NT2/D1 (cell line): ENCODE measurements around the gene MLLT3.

Source experiments
- DNase-seq: peaks from one replicate; pipeline ENCODE4 v3.0.0-alpha.2; 2011; ENCODE audit warnings: low read depth, low spot score
- H3K27me3 ChIP-seq: 2 replicates; pipeline ENCODE4 v1.6.0; 2011; ENCODE audit warnings: mild to moderate bottlenecking; ENCODE audit not compliant: insufficient read length, insufficient read depth
- H3K36me3 ChIP-seq: 2 replicates; pipeline ENCODE4 v1.6.1; 2011; ENCODE audit warnings: mild to moderate bottlenecking, low read length, mixed read lengths; ENCODE audit not compliant: insufficient read depth, insufficient read length
- H3K4me1 ChIP-seq: 2 replicates; pipeline ENCODE4 v1.5.1; 2011; ENCODE audit not compliant: insufficient read depth, insufficient read length
- H3K4me3 ChIP-seq: 2 replicates; pipeline ENCODE4 v1.5.1; 2011; ENCODE audit warnings: low read depth; ENCODE audit not compliant: insufficient read length
- H3K9ac ChIP-seq: 2 replicates; pipeline ENCODE4 v1.6.0; 2011; ENCODE audit warnings: low read depth; ENCODE audit not compliant: insufficient read length
- H3K9me3 ChIP-seq: 2 replicates; pipeline ENCODE4 v1.5.1; 2011; ENCODE audit warnings: mild to moderate bottlenecking, low read length; ENCODE audit not compliant: insufficient read depth
- SUZ12 ChIP-seq: IDR thresholded peaks from 2 replicates; pipeline ENCODE4 v1.6.1; 2011; ENCODE audit not compliant: insufficient read length, insufficient read depth; ENCODE audit errors: extremely low read depth
- YY1 ChIP-seq: IDR thresholded peaks from 2 replicates; pipeline ENCODE4 v1.6.1; 2011; ENCODE audit not compliant: insufficient read length, insufficient read depth
- ZNF274 ChIP-seq: IDR thresholded peaks from 2 replicates; pipeline ENCODE4 v1.6.1; 2011; ENCODE audit warnings: mild to moderate bottlenecking, low read depth, low read length

The MLLT3 gene

DNA sequence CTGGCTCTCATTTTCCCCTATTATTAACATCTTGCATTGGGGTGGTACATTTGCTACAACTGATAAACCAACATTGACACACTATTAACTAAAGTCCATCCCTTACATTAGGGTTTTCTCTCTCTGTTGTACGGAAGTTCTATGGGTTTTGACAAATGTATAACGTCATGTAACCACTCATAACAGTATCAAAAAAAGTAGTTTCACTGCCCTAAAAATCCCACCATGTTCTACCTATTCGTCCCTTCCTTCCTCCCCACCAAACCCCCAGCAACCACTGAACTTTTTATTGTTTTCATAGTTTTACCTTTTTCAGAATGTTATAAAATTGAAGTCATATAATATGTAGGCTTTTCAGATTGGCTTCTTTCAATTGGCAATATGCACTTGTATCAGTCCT lies 40.1 kb downstream of the MLLT3 start:
- no peaks in the 10 kb centered on the region for H3K4me1 ChIP-seq
- no peaks in the 10 kb centered on the region for H3K36me3 ChIP-seq
- peaks cover 17% of the 10 kb centered on the region for H3K27me3 ChIP-seq
- no peak overlapping the region for H3K4me3 ChIP-seq
- no peak overlapping the region for H3K9ac ChIP-seq
- TF ChIP-seq ZNF274 (no peak), YY1 (no peak), SUZ12 (no peak)
- no peak for DNase-seq
- no peaks in the 10 kb centered on the region for H3K9me3 ChIP-seq

DNA sequence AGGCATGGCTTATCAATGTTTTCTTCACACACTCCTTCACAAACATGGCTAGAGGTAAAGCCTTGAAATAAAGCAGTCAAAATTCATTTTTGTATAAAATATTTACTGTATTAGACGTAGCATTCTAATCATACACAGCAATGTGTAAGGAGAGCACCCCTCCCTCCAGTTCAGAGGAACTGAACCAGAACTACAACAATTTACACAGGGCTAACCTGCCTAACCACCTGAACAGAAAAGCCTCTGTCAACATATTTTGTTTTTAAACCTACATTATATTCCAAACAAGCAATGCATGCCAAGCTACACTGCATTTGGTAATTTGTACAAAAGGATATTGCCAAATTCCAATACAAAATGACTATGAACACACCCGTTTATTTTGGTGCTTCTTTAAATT lies 41.6 kb downstream of the MLLT3 start:
- H3K9ac ChIP-seq, result no peak overlapping the region
- H3K4me1 ChIP-seq, result no peaks in the 10 kb centered on the region
- peaks cover 17% of the 10 kb centered on the region for H3K27me3 ChIP-seq
- H3K4me3 ChIP-seq, result no peak overlapping the region
- no peaks in the 10 kb centered on the region for H3K36me3 ChIP-seq
- no peak for DNase-seq
- TF ChIP-seq ZNF274, result no peak
- TF ChIP-seq YY1, result no peak
- no peak for TF ChIP-seq SUZ12
- no peaks in the 10 kb centered on the region for H3K9me3 ChIP-seq

DNA sequence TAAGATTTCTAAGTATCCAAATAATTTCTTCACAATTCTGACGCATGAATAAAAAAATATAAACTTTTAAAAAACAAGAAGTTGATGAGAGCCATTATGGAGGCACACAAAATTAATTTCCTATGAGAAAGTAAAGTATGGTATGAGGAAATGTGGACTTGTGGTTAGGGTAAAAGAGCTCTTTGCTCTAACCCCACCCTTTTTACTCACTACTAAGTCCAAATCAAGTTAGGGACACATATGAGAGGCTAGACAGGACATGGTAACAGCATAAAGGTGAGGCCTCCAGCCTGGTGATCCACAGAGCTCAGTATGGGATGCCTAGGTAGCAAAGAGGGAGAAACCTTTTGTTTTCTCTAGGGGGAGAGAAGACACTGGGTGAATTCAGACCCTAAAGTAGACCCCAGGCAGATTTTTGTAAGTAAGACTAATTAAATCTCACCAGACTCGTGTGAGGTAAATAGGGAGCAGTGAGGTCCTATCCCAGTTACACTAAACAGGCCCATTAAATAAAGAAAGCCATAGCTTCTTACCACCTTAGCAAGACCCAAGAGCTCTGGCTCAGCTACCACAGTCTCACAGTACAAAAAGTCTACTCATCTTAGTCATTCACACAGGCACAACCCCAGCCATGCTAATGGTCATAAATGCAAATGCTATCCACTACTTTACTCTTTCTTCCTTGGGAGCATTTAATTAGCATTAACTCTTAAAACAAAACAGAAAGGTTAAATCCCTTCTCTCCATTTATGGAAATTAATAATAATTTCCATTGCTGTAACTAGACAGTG lies 42.6 kb downstream of the MLLT3 start:
- no peak for TF ChIP-seq SUZ12
- no peak for TF ChIP-seq YY1
- no peak for TF ChIP-seq ZNF274
- no peak for DNase-seq
- Histone ChIP-seq H3K4me1 (no peaks in the 10 kb centered on the region), H3K4me3 (no peak overlapping the region), H3K9ac (no peak overlapping the region), H3K36me3 (no peaks in the 10 kb centered on the region), H3K9me3 (no peaks in the 10 kb centered on the region), H3K27me3 (peaks cover 7% of the 10 kb centered on the region)

GRCh38 chr9:20573023-20573422 lies 49.3 kb downstream of the MLLT3 start:
- Histone ChIP-seq H3K4me3 (no peak overlapping the region), H3K4me1 (no peaks in the 10 kb centered on the region), H3K9me3 (no peaks in the 10 kb centered on the region), H3K36me3 (no peaks in the 10 kb centered on the region), H3K27me3 (no peaks in the 10 kb centered on the region), H3K9ac (no peak overlapping the region)
- DNase-seq, result no peak
- TF ChIP-seq YY1 (no peak), ZNF274 (no peak), SUZ12 (no peak)

- no peak for DNase-seq
- TF ChIP-seq ZNF274 (no peak), YY1 (no peak), SUZ12 (no peak)
- Histone ChIP-seq H3K9me3 (no peaks in the 10 kb centered on the region), H3K4me3 (no peak overlapping the region), H3K4me1 (no peaks in the 10 kb centered on the region), H3K9ac (no peak overlapping the region), H3K27me3 (no peaks in the 10 kb centered on the region), H3K36me3 (no peaks in the 10 kb centered on the region)
Observed at GRCh38 chr9:20570756-20571155, 51.5 kb downstream of the MLLT3 start.

DNA sequence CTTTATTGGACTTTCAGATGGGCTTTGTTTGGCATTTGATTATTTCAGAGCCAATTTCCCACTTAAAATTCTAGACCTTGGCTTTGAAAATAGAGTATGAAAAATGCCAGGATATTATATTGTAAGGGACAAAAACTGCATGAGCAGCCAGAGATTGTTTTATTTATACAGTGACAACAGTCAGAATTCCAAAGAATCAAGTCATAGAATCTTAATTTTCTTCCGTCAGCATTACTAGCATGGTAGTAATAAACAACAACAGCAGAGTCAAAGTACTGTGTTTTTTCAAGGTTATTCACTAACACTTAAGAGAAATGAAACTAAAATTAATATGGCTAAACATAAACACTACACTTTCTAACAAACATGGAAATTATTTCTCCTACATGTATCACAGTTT lies 52.2 kb downstream of the MLLT3 start:
- Histone ChIP-seq H3K9me3 (no peaks in the 10 kb centered on the region), H3K4me1 (no peaks in the 10 kb centered on the region), H3K9ac (no peak overlapping the region), H3K27me3 (no peaks in the 10 kb centered on the region), H3K36me3 (no peaks in the 10 kb centered on the region), H3K4me3 (no peak overlapping the region)
- TF ChIP-seq SUZ12 (no peak), ZNF274 (no peak), YY1 (no peak)
- DNase-seq, result no peak

- Histone ChIP-seq H3K27me3 (no peaks in the 10 kb centered on the region), H3K36me3 (no peaks in the 10 kb centered on the region), H3K4me3 (no peak overlapping the region), H3K9ac (no peak overlapping the region), H3K9me3 (no peaks in the 10 kb centered on the region), H3K4me1 (no peaks in the 10 kb centered on the region)
- no peak for TF ChIP-seq ZNF274
- no peak for TF ChIP-seq SUZ12
- no peak for TF ChIP-seq YY1
- no peak for DNase-seq
Observed at GRCh38 chr9:20569525-20569924, 52.8 kb downstream of the MLLT3 start.

- Histone ChIP-seq H3K27me3 (no peaks in the 10 kb centered on the region), H3K9me3 (no peaks in the 10 kb centered on the region), H3K4me1 (no peaks in the 10 kb centered on the region), H3K9ac (no peak overlapping the region), H3K36me3 (no peaks in the 10 kb centered on the region), H3K4me3 (no peak overlapping the region)
- no peak for DNase-seq
- TF ChIP-seq SUZ12 (no peak), YY1 (no peak), ZNF274 (no peak)
Observed at GRCh38 chr9:20568400-20568799, 53.9 kb downstream of the MLLT3 start.
